Gastroesophageal sphincter (tissue), 3 donors: ENCODE measurements around the gene RBM19.

Source experiments
- CTCF ChIP-seq, 4 experiments: fragments of 200-600 bp in 2 of 4; fragments of 450-650 bp in 2 of 4; sonication (generic) in 1 of 4; IDR thresholded peaks; one replicate each; pipeline ENCODE4 v1.5.1; 2017 to 2019; ENCODE audit warnings: antibody characterized with exemption in 4 of 4, mild to moderate bottlenecking in 2 of 4, moderate library complexity in 2 of 4
- POLR2A ChIP-seq, 2 donors: fragments of 450-650 bp; IDR thresholded peaks; one replicate each; pipeline ENCODE4 v1.6.1; 2017; ENCODE audit warnings: antibody characterized with exemption in 2 of 2, mild to moderate bottlenecking in 2 of 2, moderate library complexity in 1 of 2

- TF ChIP-seq CTCF (IDR thresholded peaks at IDR 0.05) (no peak), POLR2A (IDR thresholded peaks at IDR 0.05) (no peak)
These were observed 196.8 kb downstream of the RBM19 start for GRCh38 chr12:113769305-113769704.
